Measurements from ENCODE around the gene IL9. TPM values are rescaled to one million over a fixed set of nuclear protein-coding genes. Genes with fewer than 3 reads are reported as not detected.

Gene IL9
- total RNA-seq, 1 donor from 2014 or later, result not detected

GRCh38 chr5:135857630-135858311 lies 37.9 kb downstream of the IL9 start:
- TF ChIP-seq CTCF (conservative IDR thresholded peaks at IDR 0.05), result no peak
- Mint-ChIP-seq H3K36me3 (ENCODE audit: low read depth) (no peaks in the 10 kb centered on the region), H3K27ac (ENCODE audit: unreplicated experiment) (no peak overlapping the region), H3K27me3 (ENCODE audit: low read depth) (peaks cover 35% of the 10 kb centered on the region), H3K9me3 (peaks cover 6% of the 10 kb centered on the region), H3K4me3 (no peak overlapping the region), H3K4me1 (no peaks in the 10 kb centered on the region)
- no peak for DNase-seq (ENCODE audit: low read depth, low spot score)

- H3K36me3 Mint-ChIP-seq (ENCODE audit: low read depth), result no peaks in the 10 kb centered on the region
- H3K4me3 Mint-ChIP-seq, result no peak overlapping the region
- no peak for TF ChIP-seq CTCF (conservative IDR thresholded peaks at IDR 0.05)
Observed at GRCh38 chr5:135851915-135852845, 43.5 kb downstream of the IL9 start.

GRCh38 chr5:135851186-135851914 lies 44.3 kb downstream of the IL9 start:
- no peak for TF ChIP-seq CTCF (conservative IDR thresholded peaks at IDR 0.05)
- Mint-ChIP-seq H3K4me3 (no peak overlapping the region), H3K27me3 (ENCODE audit: low read depth) (peaks cover 13% of the 10 kb centered on the region), H3K9me3 (peaks cover 6% of the 10 kb centered on the region), H3K36me3 (ENCODE audit: low read depth) (no peaks in the 10 kb centered on the region), H3K27ac (ENCODE audit: unreplicated experiment) (no peak overlapping the region), H3K4me1 (peaks cover 6% of the 10 kb centered on the region)
- DNase-seq (ENCODE audit: low read depth, low spot score), result no peak

More at GRCh38 chr5:135851915-135852845, 43.5 kb downstream of the IL9 start:
- Mint-ChIP-seq H3K27me3 (ENCODE audit: low read depth) (peaks cover 14% of the 10 kb centered on the region), H3K4me1 (peaks cover 6% of the 10 kb centered on the region), H3K9me3 (peaks cover 6% of the 10 kb centered on the region), H3K27ac (ENCODE audit: unreplicated experiment) (no peak overlapping the region)
- no peak for DNase-seq (ENCODE audit: low read depth, low spot score)

GRCh38 chr5:135850671-135851070 lies 45.0 kb downstream of the IL9 start:
- Mint-ChIP-seq H3K27me3 (ENCODE audit: low read depth) (peaks cover 6% of the 10 kb centered on the region), H3K36me3 (ENCODE audit: low read depth) (no peaks in the 10 kb centered on the region), H3K9me3 (peaks cover 6% of the 10 kb centered on the region), H3K4me1 (peaks cover 6% of the 10 kb centered on the region), H3K4me3 (no peak overlapping the region), H3K27ac (ENCODE audit: unreplicated experiment) (no peak overlapping the region)
- no peak for DNase-seq (ENCODE audit: low read depth, low spot score)
- no peak for TF ChIP-seq CTCF (conservative IDR thresholded peaks at IDR 0.05)

- Mint-ChIP-seq H3K9me3 (peaks cover 6% of the 10 kb centered on the region), H3K4me3 (no peak overlapping the region), H3K4me1 (peaks cover 6% of the 10 kb centered on the region), H3K27me3 (ENCODE audit: low read depth) (peaks cover 5% of the 10 kb centered on the region), H3K27ac (ENCODE audit: unreplicated experiment) (no peak overlapping the region), H3K36me3 (ENCODE audit: low read depth) (no peaks in the 10 kb centered on the region)
- no peak for TF ChIP-seq CTCF (conservative IDR thresholded peaks at IDR 0.05)
- DNase-seq (ENCODE audit: low read depth, low spot score), result no peak
Observed at GRCh38 chr5:135850231-135850630, 45.4 kb downstream of the IL9 start.

Measured in neural crest cell (in vitro differentiated cells).